Measurements from ENCODE around the gene FBXL13.
"Not testable (repeated sequence)": the region's sequence is repeated elsewhere in the genome, so short reads cannot be mapped to it uniquely, and the experiment has no call there.

The FBXL13 gene

GRCh38 chr7:102819151-102819550 is 255.4 kb downstream of the FBXL13 start:
- DNase-seq (ENCODE audit: low read depth, low spot score) = no peak

GRCh38 chr7:102817616-102818573 is 256.7 kb downstream of the FBXL13 start:
- DNase-seq (ENCODE audit: low read depth, low spot score) = no peak

- no peak for DNase-seq (ENCODE audit: low read depth, low spot score)
Measured at GRCh38 chr7:102814025-102814471, 260.5 kb downstream of the FBXL13 start.

- DNase-seq (ENCODE audit: low read depth, low spot score) = no peak
Measured at GRCh38 chr7:102813191-102814024, 261.2 kb downstream of the FBXL13 start.

- DNase-seq (ENCODE audit: low read depth, low spot score) = no peak
Measured at GRCh38 chr7:102811942-102812678, 262.5 kb downstream of the FBXL13 start.

- no peak for DNase-seq (ENCODE audit: low read depth, low spot score)
Measured at GRCh38 chr7:102810916-102811315, 263.7 kb downstream of the FBXL13 start.

- no peak for DNase-seq (ENCODE audit: low read depth, low spot score)
Measured at GRCh38 chr7:102806613-102807012, 268.0 kb downstream of the FBXL13 start.

- not testable (repeated sequence) for DNase-seq (ENCODE audit: low read depth, low spot score)
Measured at GRCh38 chr7:102795987-102796595, 278.5 kb downstream of the FBXL13 start.

GRCh38 chr7:102794567-102794966 is 280.0 kb downstream of the FBXL13 start:
- DNase-seq (ENCODE audit: low read depth, low spot score) = not testable (repeated sequence)

GRCh38 chr7:102791831-102792230 is 282.8 kb downstream of the FBXL13 start:
- DNase-seq (ENCODE audit: low read depth, low spot score) = not testable (repeated sequence)

GRCh38 chr7:102791367-102791766 is 283.2 kb downstream of the FBXL13 start:
- DNase-seq (ENCODE audit: low read depth, low spot score) = not testable (repeated sequence)

GRCh38 chr7:102790364-102791100 is 284.1 kb downstream of the FBXL13 start:
- not testable (repeated sequence) for DNase-seq (ENCODE audit: low read depth, low spot score)

- not testable (repeated sequence) for DNase-seq (ENCODE audit: low read depth, low spot score)
Measured at GRCh38 chr7:102788770-102789169, 285.8 kb downstream of the FBXL13 start.

GRCh38 chr7:102780926-102781325 is 293.7 kb downstream of the FBXL13 start:
- DNase-seq (ENCODE audit: low read depth, low spot score) = not testable (repeated sequence)

- not testable (repeated sequence) for DNase-seq (ENCODE audit: low read depth, low spot score)
Measured at GRCh38 chr7:102778663-102779062, 295.9 kb downstream of the FBXL13 start.

- not testable (repeated sequence) for DNase-seq (ENCODE audit: low read depth, low spot score)
Measured at GRCh38 chr7:102776217-102776616, 298.4 kb downstream of the FBXL13 start.

- not testable (repeated sequence) for DNase-seq (ENCODE audit: low read depth, low spot score)
Measured at GRCh38 chr7:102770467-102770866, 304.1 kb downstream of the FBXL13 start.

- not testable (repeated sequence) for DNase-seq (ENCODE audit: low read depth, low spot score)
Measured at GRCh38 chr7:102769657-102770192, 304.9 kb downstream of the FBXL13 start.

- not testable (repeated sequence) for DNase-seq (ENCODE audit: low read depth, low spot score)
Measured at GRCh38 chr7:102763295-102763905, 311.2 kb downstream of the FBXL13 start.
